ENCODE measurements around the gene ZNF407.

ZNF407 gene

GRCh38 chr18:75111760-75112159 lies 514.1 kb downstream of the ZNF407 start:
- no peaks in the 10 kb centered on the region for H3K27me3 ChIP-seq (ENCODE audit: insufficient read depth, insufficient read length)
- no peak overlapping the region for H3K9ac ChIP-seq (ENCODE audit: insufficient read length, low read depth)
- DNase-seq (ENCODE audit: low read depth, low spot score), result no peak
- no peaks in the 10 kb centered on the region for H3K36me3 ChIP-seq (ENCODE audit: insufficient read depth, insufficient read length, low read length)
- no peak for TF ChIP-seq YY1 (IDR thresholded peaks at IDR 0.05; ENCODE audit: insufficient read depth, insufficient read length)
- no peak for TF ChIP-seq ZNF274 (IDR thresholded peaks at IDR 0.05; ENCODE audit: low read depth, low read length)
- TF ChIP-seq SUZ12 (IDR thresholded peaks at IDR 0.05; ENCODE audit: extremely low read depth, insufficient read depth, insufficient read length), result no peak
- H3K9me3 ChIP-seq (ENCODE audit: insufficient read depth, low read length), result no peaks in the 10 kb centered on the region
- no peak overlapping the region for H3K4me3 ChIP-seq (ENCODE audit: insufficient read length, low read depth)
- H3K4me1 ChIP-seq (ENCODE audit: insufficient read depth, insufficient read length), result no peaks in the 10 kb centered on the region

- Histone ChIP-seq H3K36me3 (ENCODE audit: insufficient read depth, insufficient read length, low read length) (no peaks in the 10 kb centered on the region), H3K9me3 (ENCODE audit: insufficient read depth, low read length) (no peaks in the 10 kb centered on the region), H3K9ac (ENCODE audit: insufficient read length, low read depth) (no peak overlapping the region), H3K27me3 (ENCODE audit: insufficient read depth, insufficient read length) (no peaks in the 10 kb centered on the region), H3K4me1 (ENCODE audit: insufficient read depth, insufficient read length) (no peaks in the 10 kb centered on the region), H3K4me3 (ENCODE audit: insufficient read length, low read depth) (no peak overlapping the region)
- TF ChIP-seq SUZ12 (IDR thresholded peaks at IDR 0.05; ENCODE audit: extremely low read depth, insufficient read depth, insufficient read length), result no peak
- no peak for TF ChIP-seq ZNF274 (IDR thresholded peaks at IDR 0.05; ENCODE audit: low read depth, low read length)
- TF ChIP-seq YY1 (IDR thresholded peaks at IDR 0.05; ENCODE audit: insufficient read depth, insufficient read length), result no peak
- DNase-seq (ENCODE audit: low read depth, low spot score), result no peak
Observed at GRCh38 chr18:75112186-75113096, 514.8 kb downstream of the ZNF407 start.

GRCh38 chr18:75113455-75113854 lies 515.8 kb downstream of the ZNF407 start:
- no peak for TF ChIP-seq ZNF274 (IDR thresholded peaks at IDR 0.05; ENCODE audit: low read depth, low read length)
- TF ChIP-seq YY1 (IDR thresholded peaks at IDR 0.05; ENCODE audit: insufficient read depth, insufficient read length), result no peak
- TF ChIP-seq SUZ12 (IDR thresholded peaks at IDR 0.05; ENCODE audit: extremely low read depth, insufficient read depth, insufficient read length), result no peak
- Histone ChIP-seq H3K36me3 (ENCODE audit: insufficient read depth, insufficient read length, low read length) (no peaks in the 10 kb centered on the region), H3K27me3 (ENCODE audit: insufficient read depth, insufficient read length) (no peaks in the 10 kb centered on the region), H3K9ac (ENCODE audit: insufficient read length, low read depth) (no peak overlapping the region), H3K4me1 (ENCODE audit: insufficient read depth, insufficient read length) (no peaks in the 10 kb centered on the region), H3K9me3 (ENCODE audit: insufficient read depth, low read length) (no peaks in the 10 kb centered on the region), H3K4me3 (ENCODE audit: insufficient read length, low read depth) (no peak overlapping the region)
- DNase-seq (ENCODE audit: low read depth, low spot score), result no peak

- TF ChIP-seq YY1 (IDR thresholded peaks at IDR 0.05; ENCODE audit: insufficient read depth, insufficient read length) (no peak), ZNF274 (IDR thresholded peaks at IDR 0.05; ENCODE audit: low read depth, low read length) (no peak), SUZ12 (IDR thresholded peaks at IDR 0.05; ENCODE audit: extremely low read depth, insufficient read depth, insufficient read length) (no peak)
- Histone ChIP-seq H3K4me3 (ENCODE audit: insufficient read length, low read depth) (no peak overlapping the region), H3K9ac (ENCODE audit: insufficient read length, low read depth) (no peak overlapping the region), H3K9me3 (ENCODE audit: insufficient read depth, low read length) (no peaks in the 10 kb centered on the region), H3K27me3 (ENCODE audit: insufficient read depth, insufficient read length) (no peaks in the 10 kb centered on the region), H3K36me3 (ENCODE audit: insufficient read depth, insufficient read length, low read length) (no peaks in the 10 kb centered on the region), H3K4me1 (ENCODE audit: insufficient read depth, insufficient read length) (no peaks in the 10 kb centered on the region)
- no peak for DNase-seq (ENCODE audit: low read depth, low spot score)
Observed at GRCh38 chr18:75114231-75114764, 516.6 kb downstream of the ZNF407 start.

Measured in NT2/D1 (cell line).